ENCODE data around the gene LAMA2.

Gene LAMA2

DNA sequence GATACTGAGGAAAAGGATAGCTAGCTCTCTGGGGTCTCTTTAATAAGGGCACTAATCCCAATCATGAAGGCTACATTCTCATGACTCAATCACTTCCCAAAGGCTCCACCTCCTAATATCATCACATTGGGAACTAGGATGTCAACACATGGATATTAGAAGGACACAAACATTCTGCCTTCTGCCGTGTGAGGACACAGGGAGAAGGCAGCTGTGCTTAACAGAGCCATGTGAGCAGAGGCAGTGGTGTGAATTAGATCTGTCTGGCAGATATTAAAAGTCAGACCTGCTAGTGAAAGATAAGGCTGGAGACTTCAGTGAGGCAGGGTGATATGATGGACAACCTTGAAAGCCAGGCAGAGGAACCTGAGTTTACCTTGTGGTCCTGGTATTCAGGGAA is 485.1 kb downstream of the LAMA2 start:
- no peak for DNase-seq (ENCODE audit: low read depth in 2 of 2)

DNA sequence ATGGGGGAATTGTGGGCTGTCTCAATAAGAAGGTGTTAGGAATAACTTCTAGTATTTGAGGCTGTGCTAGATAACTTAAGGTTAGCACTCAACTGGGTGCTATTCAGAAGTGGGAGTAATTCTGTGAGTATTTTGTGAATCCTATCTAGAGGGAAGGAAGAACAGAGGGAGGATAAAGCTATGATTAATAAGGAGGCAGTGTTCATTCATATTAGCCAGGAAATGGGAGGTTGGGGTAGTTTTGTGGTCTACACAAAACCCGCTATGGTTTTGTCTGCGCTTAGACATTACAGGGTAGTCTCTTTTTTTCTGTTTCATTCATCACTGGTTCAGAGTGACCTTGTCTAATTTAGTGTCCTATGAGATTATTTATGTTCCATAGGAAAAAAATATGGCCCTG is 486.0 kb downstream of the LAMA2 start:
- no peak for DNase-seq (ENCODE audit: low read depth in 2 of 2)

DNA sequence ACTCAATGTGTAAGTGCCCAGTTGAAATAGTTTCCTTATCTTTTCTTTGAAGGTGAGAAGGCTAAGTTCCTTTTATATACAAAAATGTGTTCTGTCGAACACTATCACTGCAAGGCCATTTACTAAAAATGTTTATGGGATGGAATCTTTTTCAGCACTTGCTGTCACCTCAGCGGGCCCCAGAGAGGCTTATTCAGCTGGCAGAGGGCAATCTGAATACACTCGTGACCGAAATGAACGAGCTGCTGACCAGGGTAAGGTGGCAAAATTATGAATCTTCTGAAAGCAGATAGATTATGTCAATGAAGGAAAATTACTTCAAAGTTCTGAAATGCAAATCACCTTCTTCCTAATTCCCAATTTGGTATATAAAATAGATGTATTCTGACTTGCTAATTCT is 486.8 kb downstream of the LAMA2 start:
- no peak for DNase-seq (ENCODE audit: low read depth in 2 of 2)

DNA sequence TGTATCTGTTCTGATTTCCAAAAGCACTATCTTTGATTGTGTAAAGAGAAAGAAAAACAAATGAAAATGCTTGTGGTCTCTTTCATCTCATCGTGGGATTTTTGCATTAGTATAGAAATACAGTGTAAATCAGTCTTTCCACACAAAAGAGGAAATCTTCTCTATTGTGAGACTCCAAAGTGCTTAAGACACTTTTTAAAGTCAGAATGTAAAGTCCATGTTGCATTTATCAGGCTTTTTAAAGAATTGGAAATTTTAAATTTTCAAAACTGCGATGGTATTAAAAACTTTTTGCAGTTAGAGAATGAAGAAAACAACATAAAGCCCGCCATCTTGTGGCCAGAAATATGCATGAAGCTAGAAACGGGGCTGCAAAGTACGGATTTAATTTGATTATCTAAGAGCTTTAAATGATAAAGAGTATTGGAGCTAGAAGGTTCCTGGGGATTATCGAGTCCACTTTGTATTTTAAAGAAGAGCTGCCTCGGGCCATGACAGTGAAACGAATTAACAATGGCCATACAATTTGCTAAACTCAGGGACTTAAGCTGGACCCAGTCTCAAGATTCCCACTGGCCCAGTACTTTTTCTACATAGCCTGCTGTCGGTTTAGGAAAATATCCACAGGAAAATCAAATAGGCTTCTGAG is 487.5 kb downstream of the LAMA2 start:
- peak in 1 of 2 experiments; percentile 29 for DNase-seq (ENCODE audit: low read depth in 2 of 2)

DNA sequence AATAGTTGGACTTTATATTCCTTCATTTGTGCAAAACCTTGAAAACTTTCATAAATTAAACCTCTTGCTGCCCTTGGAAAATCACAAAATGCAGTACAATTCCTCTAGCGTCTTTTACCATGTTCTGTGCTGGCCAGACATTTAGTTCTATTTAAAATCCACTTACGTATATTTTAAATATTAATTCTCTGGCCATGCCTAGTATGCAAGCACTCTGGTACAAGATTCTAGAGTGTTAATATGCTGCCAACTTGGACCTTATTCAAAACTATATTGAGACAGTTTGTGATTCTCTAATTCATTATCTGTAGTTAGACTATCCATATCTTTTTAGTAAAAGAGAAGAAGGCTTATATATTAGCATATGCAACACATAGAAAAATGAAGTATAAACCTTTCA is 498.9 kb downstream of the LAMA2 start:
- DNase-seq (ENCODE audit: low read depth in 2 of 2) = no peak

DNA sequence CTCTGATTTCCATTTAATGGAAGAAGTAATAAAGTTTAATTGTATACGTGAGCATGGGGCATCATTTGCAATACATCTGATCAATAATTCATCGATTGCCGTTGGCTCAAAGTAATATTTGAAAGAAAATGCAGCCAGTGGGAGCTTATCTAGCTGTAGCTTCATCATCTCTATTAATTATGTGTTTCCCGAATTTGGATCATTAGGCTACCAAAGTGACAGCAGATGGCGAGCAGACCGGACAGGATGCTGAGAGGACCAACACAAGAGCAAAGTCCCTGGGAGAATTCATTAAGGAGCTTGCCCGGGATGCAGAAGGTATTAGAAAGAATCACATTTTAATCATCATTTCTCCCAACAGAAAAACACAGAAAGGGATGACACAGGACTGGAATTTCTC is 500.0 kb downstream of the LAMA2 start:
- DNase-seq (ENCODE audit: low read depth in 2 of 2) = no peak

DNA sequence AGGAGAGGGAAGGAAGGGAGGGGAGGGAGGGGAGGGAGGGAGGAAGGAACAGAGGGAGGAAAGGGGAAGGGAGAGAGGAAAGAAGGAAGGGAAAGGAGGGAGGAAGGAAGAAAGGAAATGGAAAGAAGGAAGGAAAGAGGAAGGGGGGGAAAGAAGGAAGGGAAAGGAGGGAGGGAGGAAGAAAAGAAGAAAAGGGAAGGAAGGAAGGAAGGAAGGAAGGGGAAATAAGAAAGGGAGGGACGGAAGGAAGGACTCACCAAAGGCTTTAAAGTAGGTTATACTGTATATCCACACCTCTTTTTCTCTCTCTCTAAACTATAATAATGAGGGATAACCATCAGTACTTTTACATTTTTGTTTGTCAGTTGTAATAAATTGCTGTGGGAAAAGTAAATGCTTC is 502.2 kb downstream of the LAMA2 start:
- DNase-seq (ENCODE audit: low read depth in 2 of 2) = no peak

DNA sequence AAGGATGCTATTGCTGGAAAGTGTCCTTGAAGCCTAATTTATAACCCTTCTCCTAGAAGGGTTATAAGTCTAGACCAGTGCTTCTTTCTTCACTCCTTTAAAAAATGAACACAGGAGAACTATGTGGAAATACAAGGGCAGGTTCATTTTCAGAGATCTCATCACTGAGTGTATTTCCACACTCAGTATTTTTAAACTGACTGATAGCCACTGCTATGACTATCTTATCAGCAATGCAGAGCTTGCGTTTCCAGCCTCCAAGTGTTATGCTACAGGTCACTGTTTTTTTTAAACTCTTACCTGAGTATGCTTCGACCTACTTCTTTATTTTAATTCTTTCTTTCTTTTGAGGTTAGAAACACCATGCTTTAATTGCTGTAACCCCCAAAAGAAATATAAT is 508.0 kb downstream of the LAMA2 start:
- DNase-seq (ENCODE audit: low read depth in 2 of 2) = no peak

DNA sequence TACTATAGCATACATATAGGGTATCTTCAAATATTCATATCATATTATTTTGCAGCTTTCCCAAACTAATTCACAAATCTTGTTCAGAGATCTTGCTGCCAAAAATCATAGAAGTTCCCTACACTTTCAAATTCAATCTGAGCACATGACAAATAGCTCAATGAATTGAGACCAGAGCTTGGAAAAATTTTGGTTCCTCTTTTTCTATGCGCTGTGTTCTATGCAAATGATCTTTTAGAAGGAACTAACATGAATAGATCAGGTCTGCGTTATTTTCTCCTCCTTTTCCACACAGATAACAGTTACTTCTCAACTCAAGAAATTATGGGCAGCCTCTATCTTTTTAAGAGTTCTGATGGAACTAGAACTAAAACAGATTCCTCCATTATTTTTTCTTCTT is 510.7 kb downstream of the LAMA2 start:
- DNase-seq (ENCODE audit: low read depth in 2 of 2) = no peak

DNA sequence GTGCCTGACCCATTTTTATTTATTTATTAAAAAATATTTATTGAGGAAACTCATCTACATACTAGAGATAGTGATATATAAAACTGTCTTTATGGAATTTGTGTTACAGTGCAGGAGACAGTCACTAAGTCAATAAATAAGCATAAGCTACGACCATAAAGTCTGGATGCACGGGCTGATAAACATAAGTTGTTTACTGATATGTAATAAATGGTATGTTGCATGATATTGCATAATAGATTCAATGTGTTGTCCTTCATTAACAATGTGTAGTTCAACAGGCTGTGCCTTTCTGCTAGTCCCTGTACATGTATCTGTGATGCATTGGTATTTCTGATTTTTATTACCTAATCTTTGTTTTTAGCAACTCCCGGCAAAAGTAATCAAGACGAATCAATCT is 515.8 kb downstream of the LAMA2 start:
- DNase-seq (ENCODE audit: low read depth in 2 of 2) = no peak

DNA sequence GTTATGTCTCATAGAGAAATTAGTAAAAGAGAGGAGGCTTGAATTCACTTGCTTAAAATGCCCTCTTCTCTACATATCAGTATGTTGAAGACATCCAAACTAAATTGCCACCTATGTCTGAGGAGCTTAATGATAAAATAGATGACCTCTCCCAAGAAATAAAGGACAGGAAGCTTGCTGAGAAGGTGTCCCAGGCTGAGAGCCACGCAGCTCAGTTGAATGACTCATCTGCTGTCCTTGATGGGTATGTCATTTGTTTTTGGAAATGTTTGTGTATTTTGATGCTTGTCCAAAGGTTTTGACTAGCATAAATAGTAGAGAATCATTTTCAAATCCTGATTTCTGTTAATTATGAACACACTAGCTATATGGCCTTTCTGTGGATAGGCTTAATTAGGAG is 519.3 kb downstream of the LAMA2 start:
- no peak for DNase-seq (ENCODE audit: low read depth in 2 of 2)

DNA sequence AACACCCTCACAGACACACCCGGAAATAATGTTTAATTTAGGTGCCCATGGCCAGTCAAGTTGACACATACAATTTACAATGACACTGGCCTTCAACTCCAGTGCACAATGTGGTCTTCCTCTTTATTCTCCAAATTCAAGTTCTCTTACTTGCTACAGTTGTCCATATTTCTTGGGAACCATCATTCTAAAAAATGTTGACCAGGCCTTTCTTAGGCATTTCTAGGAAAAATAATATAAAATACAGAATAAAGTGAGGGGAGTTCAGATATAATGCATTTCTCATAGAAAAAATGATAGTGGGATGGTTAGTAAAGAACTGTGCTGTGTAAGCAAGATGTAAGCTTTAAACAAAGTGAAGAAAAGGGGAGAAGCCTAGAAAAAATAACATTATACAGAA is 528.2 kb downstream of the LAMA2 start:
- DNase-seq (ENCODE audit: low read depth in 2 of 2) = no peak

DNA sequence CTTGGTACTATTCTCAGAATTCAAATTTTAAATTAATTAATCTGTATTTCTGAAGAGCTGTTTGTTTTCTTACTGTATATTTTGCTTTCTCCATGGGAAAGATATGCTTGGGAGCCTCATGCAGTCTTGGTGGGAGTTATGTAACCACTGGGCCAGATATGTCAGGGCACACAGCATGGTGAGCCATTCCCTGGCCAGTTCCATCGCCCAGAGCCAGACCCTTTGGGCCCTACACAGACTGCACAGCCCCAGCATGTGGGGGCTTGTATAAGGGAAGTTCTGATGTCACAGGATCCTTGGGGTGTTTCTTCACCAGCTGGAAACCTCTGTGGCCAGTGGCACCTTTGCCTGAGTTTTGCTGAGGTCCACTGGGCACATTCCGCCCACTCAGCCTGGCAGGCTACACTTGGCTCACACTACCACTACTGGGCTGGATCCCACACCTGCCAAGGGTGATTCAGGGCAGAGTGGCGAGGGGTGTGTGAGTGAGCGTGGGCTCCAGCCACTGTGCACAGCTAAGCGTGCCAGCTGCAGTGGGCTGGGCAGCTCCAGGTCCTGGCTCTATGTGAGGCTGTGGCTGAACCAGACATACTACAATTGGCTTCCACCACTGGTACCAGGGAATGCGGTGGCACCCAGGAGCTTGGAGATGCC is 533.5 kb downstream of the LAMA2 start:
- DNase-seq (ENCODE audit: low read depth in 2 of 2) = no peak

DNA sequence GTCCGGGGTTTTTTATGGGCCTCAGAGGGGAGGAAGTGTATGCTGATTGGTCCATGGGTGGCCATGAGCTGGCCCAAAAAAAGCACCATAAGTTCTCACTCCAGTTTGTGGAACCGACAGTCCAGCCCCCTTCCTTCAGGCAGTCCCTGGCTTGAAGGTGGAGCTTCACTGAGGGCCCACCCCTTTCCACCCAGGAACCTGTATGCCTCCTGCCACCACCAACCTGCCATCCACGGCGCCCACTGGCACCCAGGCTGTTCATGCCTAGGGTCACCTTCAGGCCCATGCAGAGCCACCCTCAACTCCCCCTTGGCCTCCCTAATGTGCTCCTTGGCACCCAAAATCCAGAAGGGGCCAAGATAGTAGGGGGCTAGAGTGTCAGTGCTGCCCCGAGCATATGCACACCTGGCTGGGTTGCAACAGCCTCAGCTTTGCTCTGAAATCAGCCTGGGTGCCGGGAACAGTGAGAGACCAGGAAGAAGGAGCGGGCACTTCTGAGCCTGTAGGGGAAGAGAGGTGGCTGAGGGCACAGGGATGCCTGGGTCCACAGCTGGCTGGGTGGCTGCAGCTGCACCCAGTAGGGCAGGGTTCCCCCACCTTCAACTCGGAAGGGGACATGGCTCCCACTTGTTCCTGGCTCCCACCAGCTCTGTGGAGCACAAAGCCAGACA is 534.6 kb downstream of the LAMA2 start:
- no peak for DNase-seq (ENCODE audit: low read depth in 2 of 2)

DNA sequence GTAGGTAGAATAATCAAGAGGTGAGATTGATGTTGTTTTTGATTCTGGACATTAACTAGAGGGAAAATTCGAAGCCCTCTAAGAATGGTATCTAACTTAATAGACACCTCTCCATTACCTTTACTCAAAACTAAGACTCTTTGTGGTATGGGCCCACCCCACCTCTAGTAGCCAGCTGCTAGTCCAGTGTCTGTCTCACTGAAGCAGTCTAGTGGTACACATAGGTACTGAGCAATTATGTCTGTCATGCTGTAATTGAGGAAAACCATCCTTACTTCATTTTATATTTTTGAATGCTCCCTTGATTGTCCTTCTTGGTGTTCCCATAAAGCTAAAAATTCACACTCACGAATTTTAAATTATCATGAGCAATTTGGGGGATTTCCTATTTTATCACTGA is 536.4 kb downstream of the LAMA2 start:
- DNase-seq (ENCODE audit: low read depth in 2 of 2) = no peak

DNA sequence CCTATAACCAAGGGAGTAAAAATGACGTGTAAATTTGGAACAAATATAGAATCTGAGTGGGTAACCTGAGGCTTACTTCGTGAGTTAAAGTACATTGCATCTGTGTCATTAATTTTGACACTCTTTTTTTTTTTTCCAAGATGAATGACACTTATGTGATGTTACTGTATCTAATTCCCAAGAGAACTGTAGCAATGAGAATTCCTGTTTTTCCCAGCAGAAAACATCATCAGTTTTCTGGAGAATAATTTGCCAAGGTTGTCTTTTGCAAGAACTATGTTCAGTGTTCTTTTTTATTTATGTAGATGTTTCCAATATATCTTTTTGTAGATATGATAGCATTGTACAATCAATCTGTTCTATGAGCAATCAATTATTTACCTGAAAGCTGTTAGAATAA is 543.4 kb downstream of the LAMA2 start:
- DNase-seq (ENCODE audit: low read depth in 2 of 2) = no peak

DNA sequence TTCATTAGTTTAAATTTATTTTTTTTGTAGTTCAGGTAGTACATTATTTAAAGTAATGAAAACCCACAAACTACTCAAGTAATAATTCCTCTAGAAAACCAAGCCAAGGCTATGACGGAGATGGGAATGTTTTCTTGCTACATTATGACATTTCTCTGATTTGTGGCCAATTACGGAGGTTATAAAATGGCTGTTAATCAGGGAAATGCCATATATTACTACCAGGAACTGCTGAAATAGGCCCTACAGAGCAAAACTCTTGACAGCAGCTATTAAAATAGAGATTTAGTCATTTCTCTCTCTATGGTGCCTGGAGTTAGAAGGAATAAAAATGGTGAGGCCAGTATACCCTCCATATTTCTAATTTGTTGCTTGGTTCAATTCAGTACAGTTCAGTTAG is 547.0 kb downstream of the LAMA2 start:
- DNase-seq (ENCODE audit: low read depth in 2 of 2) = no peak

DNA sequence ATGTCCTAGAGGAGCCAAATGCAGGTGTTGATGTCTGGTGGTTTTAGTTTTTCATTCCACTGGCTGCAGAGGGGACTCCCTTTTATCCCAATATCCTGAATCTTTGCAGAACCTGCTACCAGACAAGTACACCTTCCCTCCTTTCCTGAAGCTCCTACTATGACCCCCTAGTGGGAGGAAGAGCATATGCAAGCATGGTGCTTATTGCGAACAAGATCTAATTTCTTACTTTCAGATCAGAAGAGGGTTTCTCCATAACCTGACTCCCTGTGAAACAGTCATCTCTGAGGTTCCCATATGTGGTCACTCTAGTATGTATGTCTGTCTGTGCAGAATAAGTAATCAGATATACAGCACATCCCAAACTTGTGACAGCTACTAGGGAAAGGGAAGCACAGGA is 549.8 kb downstream of the LAMA2 start:
- no peak for DNase-seq (ENCODE audit: low read depth in 2 of 2)

DNA sequence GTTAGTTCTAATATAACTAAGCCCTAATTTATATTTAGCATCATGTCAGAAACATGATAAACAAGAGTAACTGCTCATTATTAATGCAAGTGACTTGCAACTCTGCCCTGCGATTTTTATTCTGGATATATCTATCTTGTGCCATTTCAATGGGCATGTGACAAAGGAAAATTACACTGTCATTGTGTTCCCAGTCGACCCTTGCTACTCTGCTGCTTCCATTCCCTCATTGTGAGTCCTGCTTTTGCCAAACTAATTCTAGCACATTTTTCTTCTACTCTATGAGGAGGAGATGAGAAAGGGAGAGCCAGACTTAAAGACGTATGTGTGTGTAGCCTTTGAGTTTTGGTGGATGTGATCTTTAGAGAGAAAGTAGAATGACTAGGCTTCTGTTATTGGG is 551.2 kb downstream of the LAMA2 start:
- no peak for DNase-seq (ENCODE audit: low read depth in 2 of 2)

DNA sequence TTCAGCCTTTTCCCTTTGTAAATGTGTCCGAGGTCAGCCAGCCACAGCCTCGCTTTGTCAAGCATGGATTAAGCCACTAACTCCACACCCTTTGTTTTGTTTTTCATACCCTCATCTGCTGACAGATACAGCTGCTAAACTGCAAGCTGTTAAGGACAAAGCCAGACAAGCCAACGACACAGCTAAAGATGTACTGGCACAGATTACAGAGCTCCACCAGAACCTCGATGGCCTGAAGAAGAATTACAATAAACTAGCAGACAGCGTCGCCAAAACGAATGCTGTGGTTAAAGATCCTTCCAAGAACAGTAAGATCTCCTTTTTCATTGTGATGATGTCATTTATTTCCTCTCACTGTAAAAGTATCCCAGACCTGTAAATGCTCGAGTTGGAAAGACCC is 557.8 kb downstream of the LAMA2 start:
- DNase-seq (ENCODE audit: low read depth in 2 of 2) = no peak

DNA sequence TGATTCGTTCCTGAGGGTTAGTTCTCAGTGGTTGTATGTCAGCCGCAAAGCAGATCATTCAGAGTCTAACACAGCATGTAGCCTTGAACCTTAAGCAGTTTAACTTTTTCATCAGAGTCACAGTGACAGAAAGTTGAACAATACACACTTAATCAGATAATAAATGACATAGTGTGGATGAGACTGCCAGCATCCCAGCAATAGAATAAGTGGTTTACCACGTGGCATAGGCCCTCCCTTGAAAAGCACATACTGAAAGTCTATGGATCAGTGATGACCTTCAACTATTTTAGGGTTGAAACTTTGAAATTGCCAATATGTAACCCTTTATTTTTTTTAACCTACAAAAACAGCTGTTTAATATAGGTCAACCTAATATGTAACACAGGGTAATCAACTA is 561.7 kb downstream of the LAMA2 start:
- DNase-seq (ENCODE audit: low read depth in 2 of 2) = no peak

DNA sequence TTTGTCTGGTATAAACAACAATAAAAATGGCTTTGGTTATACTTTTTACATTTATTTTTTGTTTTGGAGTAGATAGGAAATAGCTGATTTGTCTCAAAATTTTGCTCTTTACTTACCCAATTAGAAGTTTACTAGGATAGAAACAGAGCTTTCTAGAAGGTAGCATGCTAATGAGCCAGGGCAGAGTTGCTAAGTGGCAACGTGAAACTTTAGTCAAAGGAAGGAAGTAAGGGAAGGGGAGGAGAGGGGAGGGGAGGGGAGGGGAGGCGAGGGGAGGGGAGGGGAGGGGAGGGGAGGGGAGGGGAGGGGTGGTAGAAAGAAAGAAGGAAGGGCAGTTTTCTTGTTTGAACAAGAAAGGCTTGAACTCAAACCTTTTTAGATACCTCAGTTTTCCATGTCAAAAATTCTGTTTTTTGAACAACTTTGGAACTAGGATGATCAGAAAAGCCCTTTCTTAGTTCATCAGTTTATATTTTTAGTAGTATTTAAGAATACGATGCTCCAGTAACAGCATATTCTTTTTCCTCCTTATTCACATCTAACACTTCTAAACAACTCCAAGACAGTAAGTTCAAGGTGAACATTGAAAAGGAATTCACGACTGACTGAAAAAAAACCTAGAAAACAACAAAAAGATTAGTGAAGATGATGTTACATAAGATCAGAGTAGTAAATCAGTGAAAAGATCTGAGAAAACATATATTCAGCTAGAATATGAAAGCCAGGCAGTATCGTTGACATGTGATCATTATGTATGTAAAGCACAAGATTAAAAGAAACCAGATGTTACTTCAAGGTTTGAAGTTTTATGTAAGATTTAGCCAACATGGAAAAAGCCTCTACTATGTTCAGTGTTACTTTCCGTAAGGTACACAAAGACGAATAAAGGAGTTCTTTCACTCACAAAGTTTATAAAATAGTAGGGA is 563.6 kb downstream of the LAMA2 start:
- DNase-seq (ENCODE audit: low read depth in 2 of 2) = no peak

All from stimulated activated CD4-positive, alpha-beta T cell treated with anti-CD3 and anti-CD28 coated beads, Interleukin-12 subunit alpha, Interleukin-12 subunit beta, amount 100 ng/mL, for 24 hours (primary cell).